ENCODE data around the gene RBM46. TPM values are rescaled to one million over a fixed set of nuclear protein-coding genes. Genes with fewer than 3 reads are reported as not detected.
"Not testable (repeated sequence)": the region's sequence is repeated elsewhere in the genome, so short reads cannot be mapped to it uniquely, and the experiment has no call there.

The RBM46 gene
- total RNA-seq, 1 experiment from 2014 or later, result not detected

- no peak for DNase-seq (ENCODE audit: low read depth)
Observed at GRCh38 chr4:154836513-154836912, 55.4 kb downstream of the RBM46 start.

GRCh38 chr4:154838155-154838554, 57.1 kb downstream of the RBM46 start:
- no peak for DNase-seq (ENCODE audit: low read depth)

- DNase-seq (ENCODE audit: low read depth), result no peak
Observed at GRCh38 chr4:154838694-154839093, 57.6 kb downstream of the RBM46 start.

- peak; percentile 36 for DNase-seq (ENCODE audit: low read depth)
Observed at GRCh38 chr4:154854362-154854761, 73.3 kb downstream of the RBM46 start.

GRCh38 chr4:154858166-154858565, 77.1 kb downstream of the RBM46 start:
- DNase-seq (ENCODE audit: low read depth), result no peak

GRCh38 chr4:154868414-154869194, 87.5 kb downstream of the RBM46 start:
- no peak for DNase-seq (ENCODE audit: low read depth)

GRCh38 chr4:154869301-154869700, 88.2 kb downstream of the RBM46 start:
- no peak for DNase-seq (ENCODE audit: low read depth)

GRCh38 chr4:154872198-154872597, 91.1 kb downstream of the RBM46 start:
- no peak for DNase-seq (ENCODE audit: low read depth)

- DNase-seq (ENCODE audit: low read depth), result not testable (repeated sequence)
Observed at GRCh38 chr4:154874049-154874448, 93.0 kb downstream of the RBM46 start.

- peak; percentile 66 for DNase-seq (ENCODE audit: low read depth)
Observed at GRCh38 chr4:154877110-154877760, 96.2 kb downstream of the RBM46 start.

Small RNA genes within 50 kb of the gene (small RNA-seq; reads per million reads assigned to genes)
- gene RNU2-44P, result 0.43 reads per million, percentile 49 among the genes with 10 or more reads in this experiment
- not detected for gene RNU2-66P

Other genes starting within 250 kb of the RBM46 start
- 105 and 151 TPM in 2 replicates for gene PLRG1, start 230.9 kb upstream of the RBM46 start, total RNA-seq (2014; rRNA removed; shearing (Covaris generic))
- not detected in 2 replicates for gene FGB, start 218.3 kb upstream of the RBM46 start, total RNA-seq (2014; rRNA removed; shearing (Covaris generic))
- not detected in 2 replicates for gene FGA, start 190.5 kb upstream of the RBM46 start, total RNA-seq (2014; rRNA removed; shearing (Covaris generic))
- 0.11 TPM in 1 of 2 replicates, not detected in the other for gene FGG, start 168.6 kb upstream of the RBM46 start, total RNA-seq (2014; rRNA removed; shearing (Covaris generic))
- 0.32 TPM in 1 of 2 replicates, not detected in the other for gene LRAT, start 37.3 kb upstream of the RBM46 start, total RNA-seq (2014; rRNA removed; shearing (Covaris generic))

Data from HT1080 (cell line).